Activated B cell treated with CpG ODN at 0.5 μM for 24 hours (primary cell): Measurements from ENCODE around the gene CNTN1. TPM values are rescaled to one million over a fixed set of nuclear protein-coding genes. Genes with fewer than 3 reads are reported as not detected.

ENCODE experiments used
- ATAC-seq: fragments of 200-7000 bp; cut with Tn5 transposase; one replicate; pipeline ENCODE4 v1.10.0; 2021; ENCODE audit warnings: low read depth, mild to moderate bottlenecking, moderate library complexity
- CTCF ChIA-PET: fragments of 350-600 bp; sonication (Branson Sonifier 250); formaldehyde crosslinking; loops from one replicate; lab custom pipeline; 2021; ENCODE audit warnings: antibody characterized with exemption; lab: Charles Lee
- POLR2A ChIA-PET: fragments of 350-600 bp; sonication (Branson Sonifier 250); formaldehyde crosslinking; loops from one replicate; lab custom pipeline; 2021; ENCODE audit warnings: antibody characterized with exemption; lab: Charles Lee
- DNase-seq: peaks from one replicate; pipeline ENCODE4 v3.0.0; 2022
- H3K27ac Mint-ChIP-seq: one replicate; pipeline ENCODE4 v1.8.0; 2020; ENCODE audit warnings: mixed read lengths
- H3K27me3 Mint-ChIP-seq: one replicate; pipeline ENCODE4 v1.8.0; 2021; ENCODE audit warnings: mixed read lengths
- H3K36me3 Mint-ChIP-seq: one replicate; pipeline ENCODE4 v1.8.0; 2021; ENCODE audit warnings: low read depth, mixed read lengths
- H3K4me1 Mint-ChIP-seq: one replicate; pipeline ENCODE4 v1.8.0; 2021; ENCODE audit warnings: mixed read lengths
- H3K4me3 Mint-ChIP-seq: one replicate; pipeline ENCODE4 v1.8.0; 2020; ENCODE audit warnings: mild to moderate bottlenecking, mixed read lengths
- H3K9me3 Mint-ChIP-seq: one replicate; pipeline ENCODE4 v1.8.0; 2020; ENCODE audit warnings: mixed read lengths
- intact Hi-C: fragments of 100-400 bp; cut with micrococcal nuclease; formaldehyde crosslinking; loops from one replicate; pipeline ENCODE4 v1.15.1; 2024
- total RNA-seq: library from RNA; stranded (reverse); gene quantifications from 2 replicates; pipeline ENCODE4 v1.2.3, GENCODE V29; 2022
- TF ChIP-seq, protein P1 (sequence below): fragments of 200-600 bp; IDR thresholded peaks from one replicate; pipeline ENCODE4 v1.8.0; 2022; ENCODE audit warnings: antibody characterized with exemption, mild to moderate bottlenecking

The CNTN1 gene
- total RNA-seq, 1 donor from 2014 or later = not detected

DNA sequence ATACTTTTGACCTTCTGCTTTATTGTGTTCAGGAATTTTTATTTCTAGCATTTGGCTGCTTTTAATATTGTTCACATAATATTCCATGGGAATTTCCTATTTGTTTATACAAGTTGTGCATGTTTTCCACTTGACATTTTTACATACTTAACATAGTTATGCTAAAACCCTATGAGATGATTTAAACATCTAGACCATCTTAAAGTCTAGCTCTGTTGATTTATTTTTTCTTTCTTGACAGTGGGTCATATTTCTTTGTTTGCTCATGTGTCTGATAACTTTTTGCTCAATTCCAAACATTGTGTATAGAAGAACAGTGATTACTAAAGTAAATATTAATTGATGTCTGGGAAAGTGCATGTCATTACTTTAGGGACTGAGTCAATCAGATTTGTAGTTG lies 293.8 kb downstream of the CNTN1 start:
- TF ChIP-seq, protein P1, sequence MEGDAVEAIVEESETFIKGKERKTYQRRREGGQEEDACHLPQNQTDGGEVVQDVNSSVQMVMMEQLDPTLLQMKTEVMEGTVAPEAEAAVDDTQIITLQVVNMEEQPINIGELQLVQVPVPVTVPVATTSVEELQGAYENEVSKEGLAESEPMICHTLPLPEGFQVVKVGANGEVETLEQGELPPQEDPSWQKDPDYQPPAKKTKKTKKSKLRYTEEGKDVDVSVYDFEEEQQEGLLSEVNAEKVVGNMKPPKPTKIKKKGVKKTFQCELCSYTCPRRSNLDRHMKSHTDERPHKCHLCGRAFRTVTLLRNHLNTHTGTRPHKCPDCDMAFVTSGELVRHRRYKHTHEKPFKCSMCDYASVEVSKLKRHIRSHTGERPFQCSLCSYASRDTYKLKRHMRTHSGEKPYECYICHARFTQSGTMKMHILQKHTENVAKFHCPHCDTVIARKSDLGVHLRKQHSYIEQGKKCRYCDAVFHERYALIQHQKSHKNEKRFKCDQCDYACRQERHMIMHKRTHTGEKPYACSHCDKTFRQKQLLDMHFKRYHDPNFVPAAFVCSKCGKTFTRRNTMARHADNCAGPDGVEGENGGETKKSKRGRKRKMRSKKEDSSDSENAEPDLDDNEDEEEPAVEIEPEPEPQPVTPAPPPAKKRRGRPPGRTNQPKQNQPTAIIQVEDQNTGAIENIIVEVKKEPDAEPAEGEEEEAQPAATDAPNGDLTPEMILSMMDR = no peak
- peaks cover 4% of the 10 kb centered on the region for H3K9me3 Mint-ChIP-seq

DNA sequence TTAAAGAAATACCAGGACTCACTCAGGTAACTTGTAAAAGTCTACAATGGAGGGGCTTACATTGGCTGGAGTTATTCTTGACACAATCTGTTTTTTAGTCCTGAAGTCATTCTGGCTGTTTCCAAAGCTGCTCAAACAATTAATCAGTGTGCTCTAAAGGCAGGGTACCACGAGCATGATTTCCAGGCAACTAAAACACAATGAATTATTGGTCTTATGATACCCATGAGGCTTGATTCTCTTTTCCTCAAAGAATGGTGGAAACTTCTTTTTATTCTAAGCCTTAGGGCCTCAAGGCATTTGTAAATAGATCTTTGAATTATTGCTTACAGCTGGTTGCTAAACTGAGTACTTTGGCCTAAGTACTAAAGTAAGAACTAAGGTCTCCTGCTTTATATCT lies 296.1 kb downstream of the CNTN1 start:
- no peaks in the 10 kb centered on the region for H3K36me3 Mint-ChIP-seq
- H3K9me3 Mint-ChIP-seq = peaks cover 4% of the 10 kb centered on the region
- H3K27me3 Mint-ChIP-seq = peaks cover 2% of the 10 kb centered on the region
- H3K27ac Mint-ChIP-seq = no peak overlapping the region
- TF ChIP-seq, protein P1 = no peak
- ATAC-seq (no peak), DNase-seq (no peak)
- CTCF ChIA-PET = no interaction called here
- no peaks in the 10 kb centered on the region for H3K4me1 Mint-ChIP-seq
- no peak overlapping the region for H3K4me3 Mint-ChIP-seq
- intact Hi-C loops = no loop called here
- POLR2A ChIA-PET = no interaction called here

More for the DNA sequence above, 293.8 kb downstream of the CNTN1 start:
- DNase-seq (no peak), ATAC-seq (no peak)
- no peaks in the 10 kb centered on the region for H3K36me3 Mint-ChIP-seq
- peaks cover 2% of the 10 kb centered on the region for H3K27me3 Mint-ChIP-seq
- H3K4me1 Mint-ChIP-seq = no peaks in the 10 kb centered on the region
- intact Hi-C loops = no loop called here
- ChIA-PET POLR2A (no interaction called here), CTCF (no interaction called here)
- no peak overlapping the region for H3K4me3 Mint-ChIP-seq
- no peak overlapping the region for H3K27ac Mint-ChIP-seq

DNA sequence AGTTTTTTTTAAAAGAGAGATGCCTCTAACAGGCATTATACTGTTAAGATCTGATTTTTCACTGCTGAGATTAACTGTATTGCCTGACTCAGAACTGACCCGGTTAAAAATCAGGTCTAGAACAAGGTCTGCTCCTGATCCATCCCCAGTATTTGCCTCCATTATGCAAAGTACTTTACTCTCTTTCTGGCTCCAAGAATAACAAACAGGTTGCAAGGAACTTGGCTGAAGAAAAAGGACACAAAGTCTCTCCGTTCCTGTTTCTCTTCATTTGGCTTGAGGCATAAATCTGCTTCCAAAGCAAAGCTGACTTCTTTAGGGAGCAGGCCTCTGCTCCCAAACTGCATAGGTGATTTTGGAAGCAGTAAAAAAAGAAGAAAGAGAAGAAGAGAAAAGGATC lies 296.6 kb downstream of the CNTN1 start:
- no peak overlapping the region for H3K4me3 Mint-ChIP-seq
- ATAC-seq = no peak
- TF ChIP-seq, protein P1 = no peak
- POLR2A ChIA-PET = no interaction called here
- H3K9me3 Mint-ChIP-seq = peaks cover 4% of the 10 kb centered on the region
- CTCF ChIA-PET = no interaction called here
- no peak overlapping the region for H3K27ac Mint-ChIP-seq
- H3K36me3 Mint-ChIP-seq = no peaks in the 10 kb centered on the region
- intact Hi-C loops = no loop called here
- peaks cover 2% of the 10 kb centered on the region for H3K27me3 Mint-ChIP-seq
- no peaks in the 10 kb centered on the region for H3K4me1 Mint-ChIP-seq
- DNase-seq = no peak

DNA sequence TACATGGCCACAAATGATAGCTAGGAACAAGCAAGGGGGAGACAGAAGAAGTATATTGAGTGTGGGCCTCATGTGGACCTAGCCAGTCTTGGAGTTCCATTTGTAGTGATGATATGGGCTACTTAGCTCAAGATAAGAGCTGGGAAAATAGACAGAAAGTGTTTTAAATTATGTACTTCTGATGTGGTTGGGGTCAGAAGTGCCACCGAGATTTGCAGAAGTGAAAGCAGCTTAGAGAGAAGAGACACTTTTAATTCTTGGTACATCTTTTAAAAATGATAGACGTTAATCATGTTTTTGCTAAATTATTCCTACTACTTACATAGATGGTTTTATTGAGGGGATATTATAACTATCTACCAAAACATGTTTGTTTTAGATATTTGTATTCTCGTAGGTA lies 297.5 kb downstream of the CNTN1 start:
- TF ChIP-seq, protein P1 = no peak
- H3K4me3 Mint-ChIP-seq = no peak overlapping the region

DNA sequence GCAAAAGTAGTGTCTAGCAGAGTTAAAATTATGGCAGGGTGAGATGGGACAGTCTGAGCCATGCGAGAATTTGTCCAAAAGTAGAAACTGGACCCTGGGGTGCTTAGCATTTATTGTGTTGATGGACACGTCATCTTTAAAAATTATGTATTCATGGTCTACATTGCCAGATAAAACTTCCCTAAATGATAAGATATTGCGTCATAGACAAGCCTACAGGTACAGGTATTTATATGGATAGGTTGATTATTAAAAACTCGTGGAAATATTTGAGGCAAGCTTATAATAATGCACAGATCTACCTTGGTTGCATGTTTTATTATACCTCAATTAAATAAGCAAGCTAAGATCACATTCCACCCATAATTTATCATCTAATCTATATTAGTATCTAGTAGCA lies 299.9 kb downstream of the CNTN1 start:
- Mint-ChIP-seq H3K27ac (no peak overlapping the region), H3K4me1 (no peaks in the 10 kb centered on the region), H3K4me3 (no peak overlapping the region), H3K36me3 (no peaks in the 10 kb centered on the region), H3K27me3 (peaks cover 2% of the 10 kb centered on the region), H3K9me3 (no peaks in the 10 kb centered on the region)
- ChIA-PET CTCF (no interaction called here), POLR2A (no interaction called here)
- DNase-seq = no peak
- no peak for ATAC-seq
- TF ChIP-seq, protein P1 = no peak
- intact Hi-C loops = no loop called here

More for the DNA sequence above, 297.5 kb downstream of the CNTN1 start:
- H3K27me3 Mint-ChIP-seq = peaks cover 2% of the 10 kb centered on the region
- H3K36me3 Mint-ChIP-seq = no peaks in the 10 kb centered on the region
- no peaks in the 10 kb centered on the region for H3K4me1 Mint-ChIP-seq
- DNase-seq = no peak
- H3K9me3 Mint-ChIP-seq = peaks cover 4% of the 10 kb centered on the region
- POLR2A ChIA-PET = no interaction called here
- CTCF ChIA-PET = no interaction called here
- intact Hi-C loops = no loop called here
- no peak for ATAC-seq
- no peak overlapping the region for H3K27ac Mint-ChIP-seq
